ENCODE measurements around the gene DGKD.

- TF ChIP-seq EP300 (IDR thresholded peaks at IDR 0.05) (no peak), CTCF (IDR thresholded peaks at IDR 0.05) (no peak), POLR2A (IDR thresholded peaks at IDR 0.05) (no peak), POLR2AphosphoS5 (IDR thresholded peaks at IDR 0.05) (no peak)
Observed at GRCh38 chr2:233325256-233325655, 29.0 kb upstream of the DGKD start.

Measured in suprapubic skin (tissue), 4 donors.